Measurements from ENCODE around the gene BMP3.
A peak's percentile ranks its signal among the peaks of the same experiment; 100 is the strongest.

The BMP3 gene

GRCh38 chr4:81081156-81081555 is 50.6 kb downstream of the BMP3 start:
- Histone ChIP-seq H4K91ac (ENCODE audit: low read length) (no peak overlapping the region), H3K9ac (ENCODE audit: low read length) (no peak overlapping the region), H3K18ac (ENCODE audit: low read depth in 1 of 2, low read length in 2 of 2) (no peak overlapping the region), H3K27ac (ENCODE audit: low read length, poor library complexity, severe bottlenecking) (no peak overlapping the region), H3K79me1 (replicated peaks; ENCODE audit: low read length, poor library complexity, severe bottlenecking) (no peaks in the 10 kb centered on the region), H2BK5ac (ENCODE audit: low read depth, low read length, poor library complexity, severe bottlenecking) (no peak overlapping the region), H2BK15ac (ENCODE audit: low read depth, poor library complexity, severe bottlenecking) (no peak overlapping the region), H4K8ac (ENCODE audit: low read length) (no peak overlapping the region), H2AK5ac (ENCODE audit: low read length, severe bottlenecking) (no peak overlapping the region), H3K4me2 (ENCODE audit: low read length, poor library complexity, severe bottlenecking) (no peak overlapping the region), H3K27me3 (ENCODE audit: control insufficient read depth in 1 of 2, insufficient read depth in 1 of 2, low read length in 2 of 2) (no peaks in the 10 kb centered on the region), H2AFZ (ENCODE audit: low read depth, low read length) (no peak overlapping the region), H3K4me3 (ENCODE audit: insufficient read depth in 1 of 2, low read depth in 1 of 2, low read length in 2 of 2) (no peak overlapping the region), H3K23ac (ENCODE audit: low read length in 2 of 2) (no peak overlapping the region), H3K14ac (ENCODE audit: low read length in 2 of 2) (no peak overlapping the region), H3K4me1 (ENCODE audit: control insufficient read depth, insufficient read depth, low read depth, low read length) (no peaks in the 10 kb centered on the region), H3K9me3 (ENCODE audit: control insufficient read depth, low read length) (no peaks in the 10 kb centered on the region), H2BK120ac (ENCODE audit: low read depth, low read length) (no peak overlapping the region), H3K4ac (ENCODE audit: low read depth in 1 of 2, low read length in 2 of 2) (no peak overlapping the region), H2BK12ac (ENCODE audit: low read length in 2 of 2) (no peak overlapping the region), H3K36me3 (ENCODE audit: control insufficient read depth in 1 of 2, insufficient read depth in 2 of 2, low read depth in 1 of 2, low read length in 2 of 2) (peaks cover 0 to 6% of the 10 kb centered on the region in 2 experiments)
- WGBS, result 87% methylated on average over 5 of the region's 5 CpGs
- DNase-seq, result no peak

- H3K79me1 ChIP-seq (replicated peaks; ENCODE audit: low read length, poor library complexity, severe bottlenecking), result no peaks in the 10 kb centered on the region
- H3K36me3 ChIP-seq (ENCODE audit: control insufficient read depth in 1 of 2, insufficient read depth in 2 of 2, low read depth in 1 of 2, low read length in 2 of 2), result peaks cover 0 to 24% of the 10 kb centered on the region in 2 experiments
- no peak overlapping the region for H3K18ac ChIP-seq (ENCODE audit: low read depth in 1 of 2, low read length in 2 of 2)
- H3K4me2 ChIP-seq (ENCODE audit: low read length, poor library complexity, severe bottlenecking), result no peak overlapping the region
- peak; percentile 6 for DNase-seq
- no peak overlapping the region for H3K4me3 ChIP-seq (ENCODE audit: insufficient read depth in 1 of 2, low read depth in 1 of 2, low read length in 2 of 2)
- peak overlapping the region; percentile 23 for H3K9ac ChIP-seq (ENCODE audit: low read length)
- no peak overlapping the region for H2BK120ac ChIP-seq (ENCODE audit: low read depth, low read length)
- H3K14ac ChIP-seq (ENCODE audit: low read length in 2 of 2), result no peak overlapping the region
- H3K27me3 ChIP-seq (ENCODE audit: control insufficient read depth in 1 of 2, insufficient read depth in 1 of 2, low read length in 2 of 2), result no peaks in the 10 kb centered on the region
- no peak overlapping the region for H4K91ac ChIP-seq (ENCODE audit: low read length)
- no peaks in the 10 kb centered on the region for H3K4me1 ChIP-seq (ENCODE audit: control insufficient read depth, insufficient read depth, low read depth, low read length)
- H4K8ac ChIP-seq (ENCODE audit: low read length), result no peak overlapping the region
- H3K4ac ChIP-seq (ENCODE audit: low read depth in 1 of 2, low read length in 2 of 2), result no peak overlapping the region
- no peak overlapping the region for H2AFZ ChIP-seq (ENCODE audit: low read depth, low read length)
- H3K23ac ChIP-seq (ENCODE audit: low read length in 2 of 2), result no peak overlapping the region
- no peaks in the 10 kb centered on the region for H3K9me3 ChIP-seq (ENCODE audit: control insufficient read depth, low read length)
- no peak overlapping the region for H2BK5ac ChIP-seq (ENCODE audit: low read depth, low read length, poor library complexity, severe bottlenecking)
- H2BK12ac ChIP-seq (ENCODE audit: low read length in 2 of 2), result no peak overlapping the region
- H3K27ac ChIP-seq (ENCODE audit: low read length, poor library complexity, severe bottlenecking), result no peak overlapping the region
- no peak overlapping the region for H2BK15ac ChIP-seq (ENCODE audit: low read depth, poor library complexity, severe bottlenecking)
- H2AK5ac ChIP-seq (ENCODE audit: low read length, severe bottlenecking), result no peak overlapping the region
Measured at GRCh38 chr4:81084029-81084428, 53.5 kb downstream of the BMP3 start.

GRCh38 chr4:81084634-81085033 is 54.1 kb downstream of the BMP3 start:
- Histone ChIP-seq H2AK5ac (ENCODE audit: low read length, severe bottlenecking) (no peak overlapping the region), H3K36me3 (ENCODE audit: control insufficient read depth in 1 of 2, insufficient read depth in 2 of 2, low read depth in 1 of 2, low read length in 2 of 2) (peaks cover 0 to 30% of the 10 kb centered on the region in 2 experiments), H2BK5ac (ENCODE audit: low read depth, low read length, poor library complexity, severe bottlenecking) (no peak overlapping the region), H4K91ac (ENCODE audit: low read length) (no peak overlapping the region), H3K9me3 (ENCODE audit: control insufficient read depth, low read length) (no peaks in the 10 kb centered on the region), H3K79me1 (replicated peaks; ENCODE audit: low read length, poor library complexity, severe bottlenecking) (no peaks in the 10 kb centered on the region), H2BK120ac (ENCODE audit: low read depth, low read length) (no peak overlapping the region), H4K8ac (ENCODE audit: low read length) (no peak overlapping the region), H3K4me2 (ENCODE audit: low read length, poor library complexity, severe bottlenecking) (no peak overlapping the region), H3K4me3 (ENCODE audit: insufficient read depth in 1 of 2, low read depth in 1 of 2, low read length in 2 of 2) (no peak overlapping the region), H3K4me1 (ENCODE audit: control insufficient read depth, insufficient read depth, low read depth, low read length) (no peaks in the 10 kb centered on the region), H2BK15ac (ENCODE audit: low read depth, poor library complexity, severe bottlenecking) (no peak overlapping the region), H3K18ac (ENCODE audit: low read depth in 1 of 2, low read length in 2 of 2) (no peak overlapping the region), H3K14ac (ENCODE audit: low read length in 2 of 2) (no peak overlapping the region), H3K27me3 (ENCODE audit: control insufficient read depth in 1 of 2, insufficient read depth in 1 of 2, low read length in 2 of 2) (no peaks in the 10 kb centered on the region), H3K9ac (ENCODE audit: low read length) (peak overlapping the region; percentile 16), H2BK12ac (ENCODE audit: low read length in 2 of 2) (no peak overlapping the region), H3K4ac (ENCODE audit: low read depth in 1 of 2, low read length in 2 of 2) (no peak overlapping the region), H2AFZ (ENCODE audit: low read depth, low read length) (no peak overlapping the region), H3K27ac (ENCODE audit: low read length, poor library complexity, severe bottlenecking) (no peak overlapping the region), H3K23ac (ENCODE audit: low read length in 2 of 2) (no peak overlapping the region)
- DNase-seq, result peak; percentile 21
- WGBS, result no CpG with 5 or more reads among the region's 3 CpGs

GRCh38 chr4:81085291-81085690 is 54.8 kb downstream of the BMP3 start:
- Histone ChIP-seq H3K18ac (ENCODE audit: low read depth in 1 of 2, low read length in 2 of 2) (no peak overlapping the region), H3K4ac (ENCODE audit: low read depth in 1 of 2, low read length in 2 of 2) (no peak overlapping the region), H3K9ac (ENCODE audit: low read length) (peak overlapping the region; percentile 16), H2BK12ac (ENCODE audit: low read length in 2 of 2) (no peak overlapping the region), H3K27me3 (ENCODE audit: control insufficient read depth in 1 of 2, insufficient read depth in 1 of 2, low read length in 2 of 2) (no peaks in the 10 kb centered on the region), H3K9me3 (ENCODE audit: control insufficient read depth, low read length) (no peaks in the 10 kb centered on the region), H3K27ac (ENCODE audit: low read length, poor library complexity, severe bottlenecking) (no peak overlapping the region), H2AK5ac (ENCODE audit: low read length, severe bottlenecking) (no peak overlapping the region), H3K4me3 (ENCODE audit: insufficient read depth in 1 of 2, low read depth in 1 of 2, low read length in 2 of 2) (no peak overlapping the region), H2BK15ac (ENCODE audit: low read depth, poor library complexity, severe bottlenecking) (no peak overlapping the region), H3K23ac (ENCODE audit: low read length in 2 of 2) (no peak overlapping the region), H3K79me1 (replicated peaks; ENCODE audit: low read length, poor library complexity, severe bottlenecking) (no peaks in the 10 kb centered on the region), H4K91ac (ENCODE audit: low read length) (no peak overlapping the region), H3K14ac (ENCODE audit: low read length in 2 of 2) (no peak overlapping the region), H3K36me3 (ENCODE audit: control insufficient read depth in 1 of 2, insufficient read depth in 2 of 2, low read depth in 1 of 2, low read length in 2 of 2) (peaks cover 0 to 34% of the 10 kb centered on the region in 2 experiments), H3K4me2 (ENCODE audit: low read length, poor library complexity, severe bottlenecking) (no peak overlapping the region), H2BK120ac (ENCODE audit: low read depth, low read length) (no peak overlapping the region), H2AFZ (ENCODE audit: low read depth, low read length) (no peak overlapping the region), H2BK5ac (ENCODE audit: low read depth, low read length, poor library complexity, severe bottlenecking) (no peak overlapping the region), H4K8ac (ENCODE audit: low read length) (no peak overlapping the region), H3K4me1 (ENCODE audit: control insufficient read depth, insufficient read depth, low read depth, low read length) (no peaks in the 10 kb centered on the region)
- 94% methylated on average over 2 of the region's 3 CpGs for WGBS
- DNase-seq, result no peak
